Stomach (tissue), 9 donors: ENCODE results near the gene ANKRD11. TPM values are rescaled to one million over a fixed set of nuclear protein-coding genes. Genes with fewer than 3 reads are reported as not detected.
A peak's percentile ranks its signal among the peaks of the same experiment; 100 is the strongest.

Experiments used
- DNase-seq, 2 donors: peaks; one replicate each; pipeline versions ENCODE4 v3.0.0 to v3.0.0-alpha.2; 2013 to 2019
- H3K27ac ChIP-seq, 5 donors: fragments of 200-600 bp in 4 of 5; sonication (generic) in 4 of 5; one replicate each; pipeline ENCODE4 v1.5.1; 2013 to 2019; ENCODE audit warnings: mild to moderate bottlenecking in 1 of 5, moderate library complexity in 1 of 5
- H3K27me3 ChIP-seq, 3 donors: fragments of 200-600 bp; sonication (generic); one replicate each; pipeline ENCODE4 v1.5.1; 2017 to 2019; ENCODE audit warnings: mixed run types in 1 of 3
- H3K36me3 ChIP-seq, 4 donors: fragments of 200-600 bp; sonication (generic); 1 replicate in 3 of 4; 2 replicates in 1 of 4; pipeline ENCODE4 v1.5.1; 2016 to 2019
- H3K4me1 ChIP-seq, 4 donors: fragments of 200-600 bp; sonication (generic); one replicate each; pipeline ENCODE4 v1.5.1; 2016 to 2019
- H3K4me3 ChIP-seq, 4 donors: fragments of 200-600 bp; sonication (generic) in 3 of 4; one replicate each; pipeline ENCODE4 v1.5.1; 2016 to 2019; ENCODE audit warnings: mild to moderate bottlenecking in 1 of 4
- H3K9me3 ChIP-seq, 4 donors: fragments of 200-600 bp; sonication (generic); one replicate each; pipeline ENCODE4 v1.5.1; 2016 to 2019
- EP300 ChIP-seq: sonication (generic); formaldehyde crosslinking; IDR thresholded peaks from one replicate; pipeline ENCODE4 v1.6.1; 2017; ENCODE audit warnings: antibody characterized with exemption
- POLR2A ChIP-seq, 4 donors: fragments of 450-650 bp; IDR thresholded peaks; one replicate each; pipeline ENCODE4 v1.6.1; 2016; ENCODE audit warnings: antibody characterized with exemption in 4 of 4, control low read depth in 2 of 4, mild to moderate bottlenecking in 1 of 4, moderate library complexity in 1 of 4
- POLR2AphosphoS5 ChIP-seq, 3 donors: sonication (generic); formaldehyde crosslinking; IDR thresholded peaks; one replicate each; pipeline ENCODE4 v1.6.1; 2016; ENCODE audit warnings: antibody characterized with exemption in 3 of 3
- WGBS, 5 donors: extraction: QIAGEN DNeasy Blood & Tissue Kit in 3 of 5; methylation state at CpG; one replicate each; pipeline versions ENCODE4 v1.1.5 to v1.1.7; 2013 to 2018; 5-methylcytosine and 5-hydroxymethylcytosine counted together
- intact Hi-C: fragments of 100-400 bp; cut with DNase I; formaldehyde crosslinking; loops from one replicate; pipeline ENCODE4 v1.15.1; 2023; ENCODE audit warnings: low total_unique reads
- polyA plus RNA-seq, 3 donors: library from polyadenylated mRNA; stranded (reverse); fragments of 200-250 nt; gene quantifications; one replicate each; pipeline ENCODE4 v1.2.3, GENCODE V29; 2013
- total RNA-seq, 5 donors: library from RNA; depleted of rRNA; stranded (reverse); fragments of >200 nt; gene quantifications; one replicate each; pipeline versions ENCODE4 v1.1.0 to v1.2.3, GENCODE V29; 2014 to 2016
- TF ChIP-seq, protein P1 (sequence below), 7 experiments: fragments of 450-650 bp in 4 of 7; fragments of 200-600 bp in 3 of 7; sonication (generic) in 3 of 7; IDR thresholded peaks; one replicate each; pipeline ENCODE4 v1.5.1; 2016 to 2019; ENCODE audit warnings: antibody characterized with exemption in 7 of 7, control low read depth in 2 of 7, mild to moderate bottlenecking in 1 of 7
- donor health status: healthy with polysubstance abuse.
- donor health status: Bipolar disorder and iron deficiency.
- donor health status: healthy.

ANKRD11 gene
- total and polyA plus RNA-seq, 8 donors: 25.4 to 350 (median 88.7) TPM

DNA sequence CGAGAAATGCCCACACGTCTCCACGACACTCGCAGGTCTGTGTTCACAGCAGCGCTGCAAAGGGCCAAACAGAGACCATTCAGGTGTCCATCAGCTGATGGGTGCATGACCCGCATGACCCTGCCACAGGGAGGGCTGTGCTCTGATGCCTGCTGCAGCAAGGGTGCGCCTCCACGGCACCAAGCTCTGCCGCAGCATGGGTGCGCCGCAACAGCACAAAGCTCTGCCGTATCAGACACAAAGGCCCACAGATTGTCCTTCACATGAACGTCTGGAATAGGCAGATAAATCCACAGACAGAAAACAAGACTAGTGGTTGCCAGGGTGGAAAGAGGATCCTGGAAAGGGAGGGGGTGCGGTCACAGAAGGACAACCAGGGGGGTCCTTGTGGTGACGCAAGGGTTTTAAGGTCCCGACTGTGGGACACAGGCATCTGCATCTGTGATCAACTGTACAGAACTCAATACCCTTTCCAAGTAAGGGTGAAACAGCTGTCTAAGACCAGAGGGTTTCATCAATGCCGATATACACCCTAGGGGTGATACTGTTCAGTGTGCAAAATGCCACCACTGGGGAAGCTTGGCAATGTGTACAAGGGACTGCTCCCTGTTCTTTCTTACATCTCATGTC is 121.0 kb downstream of the ANKRD11 start:
- Histone ChIP-seq H3K27me3 (no peaks in the 10 kb centered on the region), H3K4me1 (peaks cover 14 to 97% (median 69%) of the 10 kb centered on the region in 4 donors), H3K9me3 (no peaks in the 10 kb centered on the region), H3K4me3 (no peak overlapping the region), H3K27ac (peak overlapping the region in 1 of 5 donors; percentile 54), H3K36me3 (peaks cover 0 to 22% (median 11%) of the 10 kb centered on the region in 4 donors)
- DNase-seq: no peak
- 78 to 87% (median 83%) methylated on average over 10 to 17 of the region's 17 CpGs for WGBS, 5 donors
- intact Hi-C loops: no loop called here
- TF ChIP-seq, protein P1, sequence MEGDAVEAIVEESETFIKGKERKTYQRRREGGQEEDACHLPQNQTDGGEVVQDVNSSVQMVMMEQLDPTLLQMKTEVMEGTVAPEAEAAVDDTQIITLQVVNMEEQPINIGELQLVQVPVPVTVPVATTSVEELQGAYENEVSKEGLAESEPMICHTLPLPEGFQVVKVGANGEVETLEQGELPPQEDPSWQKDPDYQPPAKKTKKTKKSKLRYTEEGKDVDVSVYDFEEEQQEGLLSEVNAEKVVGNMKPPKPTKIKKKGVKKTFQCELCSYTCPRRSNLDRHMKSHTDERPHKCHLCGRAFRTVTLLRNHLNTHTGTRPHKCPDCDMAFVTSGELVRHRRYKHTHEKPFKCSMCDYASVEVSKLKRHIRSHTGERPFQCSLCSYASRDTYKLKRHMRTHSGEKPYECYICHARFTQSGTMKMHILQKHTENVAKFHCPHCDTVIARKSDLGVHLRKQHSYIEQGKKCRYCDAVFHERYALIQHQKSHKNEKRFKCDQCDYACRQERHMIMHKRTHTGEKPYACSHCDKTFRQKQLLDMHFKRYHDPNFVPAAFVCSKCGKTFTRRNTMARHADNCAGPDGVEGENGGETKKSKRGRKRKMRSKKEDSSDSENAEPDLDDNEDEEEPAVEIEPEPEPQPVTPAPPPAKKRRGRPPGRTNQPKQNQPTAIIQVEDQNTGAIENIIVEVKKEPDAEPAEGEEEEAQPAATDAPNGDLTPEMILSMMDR (IDR thresholded peaks at IDR 0.05): no peak
- TF ChIP-seq POLR2A (IDR thresholded peaks at IDR 0.05) (no peak), POLR2AphosphoS5 (IDR thresholded peaks at IDR 0.05) (no peak), EP300 (no peak)

DNA sequence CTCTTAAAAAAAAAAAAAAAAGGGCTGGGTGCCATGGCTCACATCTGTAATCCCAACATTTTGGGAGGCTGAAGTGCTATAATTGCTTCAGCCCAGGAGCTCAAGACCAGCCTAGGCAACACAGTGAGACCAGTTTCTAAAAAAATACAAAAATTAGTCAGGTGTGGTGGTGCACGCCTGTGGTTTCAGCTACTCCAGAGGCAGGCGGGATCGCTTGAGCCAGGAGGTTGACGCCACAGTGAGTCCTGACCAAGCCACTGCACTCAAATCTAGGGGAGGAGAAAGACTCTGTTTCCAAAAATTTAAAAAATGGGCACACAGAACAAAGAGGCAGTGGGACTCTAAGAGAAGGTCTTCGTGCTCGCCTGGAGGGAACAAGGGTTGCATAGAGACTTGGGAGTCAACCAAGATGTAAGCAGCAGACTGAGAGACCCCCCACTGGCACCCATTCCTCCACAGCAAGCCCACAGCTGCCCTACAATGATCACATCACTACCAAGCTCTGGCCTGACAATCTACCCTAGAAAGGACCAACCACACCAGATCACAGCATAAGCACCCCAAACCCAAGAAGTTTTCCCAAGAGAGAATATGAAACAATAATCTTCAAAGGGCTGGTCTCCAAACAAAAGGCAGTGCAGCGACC is 121.6 kb downstream of the ANKRD11 start:
- H3K36me3 ChIP-seq: peaks cover 0 to 22% (median 11%) of the 10 kb centered on the region in 4 donors
- DNase-seq: no peak
- H3K4me1 ChIP-seq: peaks cover 17 to 97% (median 69%) of the 10 kb centered on the region in 4 donors
- H3K4me3 ChIP-seq: no peak overlapping the region
- H3K9me3 ChIP-seq: no peaks in the 10 kb centered on the region
- intact Hi-C loops: no loop called here
- no peak for TF ChIP-seq POLR2A (IDR thresholded peaks at IDR 0.05)
- TF ChIP-seq EP300: no peak
- H3K27me3 ChIP-seq: no peaks in the 10 kb centered on the region
- 87 to 97% (median 95%) methylated on average over 7 of the region's 7 CpGs for WGBS, 5 donors
- H3K27ac ChIP-seq: no peak overlapping the region

DNA sequence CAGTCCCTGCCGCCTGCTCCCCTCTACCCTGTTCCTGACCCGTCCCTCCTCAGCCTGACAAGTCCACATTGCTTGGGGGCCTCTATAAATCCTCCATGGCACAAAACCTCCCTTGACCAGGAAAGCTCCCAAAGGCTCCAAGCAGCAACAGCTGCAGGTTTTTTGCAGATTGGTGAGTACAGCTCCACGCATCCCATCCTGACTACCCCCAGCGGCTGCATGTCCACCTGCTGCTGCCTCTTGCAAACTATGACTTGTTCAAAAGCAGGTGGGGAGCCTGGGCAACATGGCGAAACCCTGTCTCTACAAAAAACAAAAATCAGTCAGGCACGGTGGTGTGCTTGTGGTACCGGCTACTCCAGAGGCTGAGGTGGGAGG is 122.8 kb downstream of the ANKRD11 start:
- Histone ChIP-seq H3K27me3 (no peaks in the 10 kb centered on the region), H3K9me3 (no peaks in the 10 kb centered on the region), H3K27ac (no peak overlapping the region), H3K4me1 (peaks cover 26 to 97% (median 71%) of the 10 kb centered on the region in 4 donors), H3K36me3 (peaks cover 0 to 17% (median 11%) of the 10 kb centered on the region in 4 donors), H3K4me3 (no peak overlapping the region)
- TF ChIP-seq POLR2A (IDR thresholded peaks at IDR 0.05) (no peak), POLR2AphosphoS5 (IDR thresholded peaks at IDR 0.05) (no peak)
- TF ChIP-seq, protein P1 (IDR thresholded peaks at IDR 0.05): no peak
- no peak for DNase-seq
- intact Hi-C loops: no loop called here
- WGBS, 5 donors: 85 to 93% (median 93%) methylated on average over 7 of the region's 7 CpGs

DNA sequence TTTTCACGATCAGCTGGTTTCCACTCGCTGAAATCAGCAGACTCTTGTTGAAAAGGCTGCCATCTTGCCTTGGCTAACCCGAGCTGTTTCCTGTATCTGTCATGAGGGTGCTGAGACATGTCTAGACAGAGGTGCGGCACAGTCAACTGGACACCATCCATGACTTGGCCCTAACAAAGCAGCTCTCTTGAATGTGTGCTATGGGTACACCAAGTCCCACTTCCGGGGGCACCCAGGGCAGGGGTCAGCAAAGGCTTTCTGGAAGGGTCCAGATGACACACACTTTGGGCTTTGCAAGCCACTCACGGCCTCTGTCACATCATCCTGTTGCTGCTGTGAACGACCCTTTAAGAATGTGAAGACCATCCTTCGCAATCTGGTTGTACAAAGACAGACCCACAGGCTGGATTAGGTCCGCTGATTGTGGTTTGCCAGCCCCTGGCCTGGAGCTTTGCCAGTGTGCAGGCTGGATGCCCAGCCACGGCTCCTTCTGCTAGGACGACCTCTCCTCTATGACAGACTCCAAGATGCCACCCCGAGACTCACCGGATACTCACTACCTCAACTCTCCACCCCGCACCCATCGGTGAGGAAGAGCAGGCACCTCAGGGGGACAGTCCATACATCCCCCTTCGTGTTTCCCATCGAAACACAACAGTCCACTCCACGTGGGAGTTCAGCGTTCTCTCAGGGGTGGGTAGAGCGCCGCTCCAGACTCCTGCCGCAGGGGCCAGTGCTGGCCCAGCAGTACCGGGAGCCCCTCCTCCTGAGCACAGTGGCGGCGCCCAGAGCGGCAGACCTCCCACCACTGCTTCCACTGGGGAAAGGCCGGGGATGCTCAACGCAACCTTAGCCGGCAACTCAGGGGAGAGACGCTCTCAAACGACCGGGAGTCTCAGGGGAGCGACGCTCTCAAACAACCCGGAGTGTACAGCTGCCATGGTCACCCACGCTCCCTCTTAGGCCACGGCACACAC is 123.5 kb downstream of the ANKRD11 start:
- intact Hi-C loops: no loop called here
- Histone ChIP-seq H3K27ac (peak overlapping the region in 1 of 5 donors; percentile 20), H3K4me3 (no peak overlapping the region), H3K27me3 (no peaks in the 10 kb centered on the region), H3K9me3 (no peaks in the 10 kb centered on the region), H3K4me1 (peaks cover 32 to 98% (median 75%) of the 10 kb centered on the region in 4 donors), H3K36me3 (peaks cover 0 to 10% (median 6%) of the 10 kb centered on the region in 4 donors)
- no peak for TF ChIP-seq EP300
- no peak for TF ChIP-seq POLR2AphosphoS5 (IDR thresholded peaks at IDR 0.05)
- DNase-seq: no peak
- 86 to 92% (median 90%) methylated on average over 19 to 37 of the region's 37 CpGs for WGBS, 5 donors

DNA sequence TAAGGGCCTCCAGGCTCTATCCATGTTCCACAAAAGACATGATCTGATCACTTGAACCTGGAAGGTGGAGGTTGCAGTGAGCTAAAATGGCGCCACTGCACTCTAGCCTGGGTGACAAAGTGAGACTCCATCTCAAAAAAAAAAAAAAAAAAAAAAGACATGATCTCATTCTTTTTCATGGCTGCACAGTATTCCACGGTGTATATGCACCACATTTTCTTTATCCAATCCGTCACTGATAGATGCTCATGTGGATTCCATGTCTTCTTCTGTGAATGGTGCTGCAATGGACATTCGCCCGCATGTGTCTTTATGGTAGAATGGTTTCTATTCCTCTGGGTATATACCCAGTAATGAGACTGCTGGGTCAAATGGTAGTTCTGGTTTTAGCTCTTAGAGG is 124.4 kb downstream of the ANKRD11 start:
- TF ChIP-seq, protein P1 (IDR thresholded peaks at IDR 0.05): no peak
- TF ChIP-seq EP300 (no peak), POLR2AphosphoS5 (IDR thresholded peaks at IDR 0.05) (no peak), POLR2A (IDR thresholded peaks at IDR 0.05) (no peak)
- intact Hi-C loops: no loop called here
- Histone ChIP-seq H3K4me1 (peaks cover 41 to 98% (median 83%) of the 10 kb centered on the region in 4 donors), H3K9me3 (no peaks in the 10 kb centered on the region), H3K27ac (no peak overlapping the region), H3K36me3 (peaks cover 0 to 4% (median under 1%) of the 10 kb centered on the region in 4 donors), H3K27me3 (no peaks in the 10 kb centered on the region), H3K4me3 (no peak overlapping the region)
- WGBS, 5 donors: 96 to 98% (median 97%) methylated on average over 5 of the region's 5 CpGs
- no peak for DNase-seq
